Epidermal melanocyte (primary cell): ENCODE results near the gene INTS15.

ENCODE experiments used
- DNase-seq: peaks from one replicate; pipeline ENCODE4 v3.0.0; 2011; ENCODE audit warnings: low spot score; ENCODE audit not compliant: insufficient read length

Gene INTS15

DNA sequence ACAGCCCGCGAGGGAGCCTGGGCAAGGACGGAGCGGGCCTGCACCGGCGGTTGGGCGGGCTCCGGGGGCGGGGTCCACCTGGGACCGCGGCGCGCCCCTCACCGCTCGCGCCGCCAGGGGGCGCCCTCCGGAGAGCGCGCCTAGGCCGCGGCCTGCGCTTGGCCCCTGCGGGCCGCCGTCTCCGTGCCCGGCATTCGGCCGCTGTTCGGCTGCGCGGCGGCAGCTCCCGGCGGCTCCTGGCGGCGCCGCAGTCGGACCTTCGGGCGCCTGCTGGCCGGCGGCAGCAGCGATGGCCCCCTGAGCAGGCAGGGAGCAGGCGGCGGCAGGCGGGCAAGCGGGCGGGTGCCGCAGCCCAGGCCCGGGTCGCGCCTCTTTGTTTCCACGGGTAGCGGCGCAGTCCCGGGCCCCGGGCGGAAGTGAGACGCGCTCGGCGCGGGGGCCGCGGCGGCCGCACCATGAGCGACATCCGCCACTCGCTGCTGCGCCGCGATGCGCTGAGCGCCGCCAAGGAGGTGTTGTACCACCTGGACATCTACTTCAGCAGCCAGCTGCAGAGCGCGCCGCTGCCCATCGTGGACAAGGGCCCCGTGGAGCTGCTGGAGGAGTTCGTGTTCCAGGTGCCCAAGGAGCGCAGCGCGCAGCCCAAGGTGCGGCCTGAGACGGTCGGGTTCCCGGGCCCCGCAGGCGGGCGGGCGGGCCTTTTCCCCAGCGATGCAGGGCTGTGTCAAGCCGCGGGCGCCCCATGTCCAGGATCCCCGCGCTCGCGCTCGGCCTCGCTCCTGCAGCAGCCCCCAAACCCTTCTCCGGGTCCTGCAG, at the start of gene INTS15:
INTS15 (plus strand) TSS at position 193 of the 816 bp plus-strand sequence; CDS start at position 456, 263 bp downstream.
- DNase-seq, result peak; percentile 68

DNA sequence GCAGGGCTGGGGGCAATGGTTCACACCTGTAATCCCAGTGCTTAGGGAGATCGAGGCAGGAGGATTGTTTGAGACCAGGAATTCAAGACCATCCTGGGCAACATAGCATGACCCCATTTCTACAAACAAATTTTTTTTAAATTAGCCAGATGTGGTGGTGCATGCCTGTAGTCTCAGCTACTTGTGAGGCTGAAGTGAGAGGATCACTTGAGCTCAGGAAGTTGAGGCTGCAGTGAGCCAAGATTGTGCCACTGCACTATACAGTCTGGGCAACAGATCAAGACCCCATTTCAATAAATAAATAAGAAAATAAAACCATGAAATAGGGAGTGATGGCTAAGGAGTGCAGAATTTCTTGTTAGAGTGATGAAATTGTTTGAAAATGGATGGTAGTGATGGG, 47.5 kb upstream of the INTS15 start:
- DNase-seq, result no peak

GRCh38 chr7:6545398-6546126, 44.3 kb upstream of the INTS15 start:
- peak; percentile 15 for DNase-seq

DNA sequence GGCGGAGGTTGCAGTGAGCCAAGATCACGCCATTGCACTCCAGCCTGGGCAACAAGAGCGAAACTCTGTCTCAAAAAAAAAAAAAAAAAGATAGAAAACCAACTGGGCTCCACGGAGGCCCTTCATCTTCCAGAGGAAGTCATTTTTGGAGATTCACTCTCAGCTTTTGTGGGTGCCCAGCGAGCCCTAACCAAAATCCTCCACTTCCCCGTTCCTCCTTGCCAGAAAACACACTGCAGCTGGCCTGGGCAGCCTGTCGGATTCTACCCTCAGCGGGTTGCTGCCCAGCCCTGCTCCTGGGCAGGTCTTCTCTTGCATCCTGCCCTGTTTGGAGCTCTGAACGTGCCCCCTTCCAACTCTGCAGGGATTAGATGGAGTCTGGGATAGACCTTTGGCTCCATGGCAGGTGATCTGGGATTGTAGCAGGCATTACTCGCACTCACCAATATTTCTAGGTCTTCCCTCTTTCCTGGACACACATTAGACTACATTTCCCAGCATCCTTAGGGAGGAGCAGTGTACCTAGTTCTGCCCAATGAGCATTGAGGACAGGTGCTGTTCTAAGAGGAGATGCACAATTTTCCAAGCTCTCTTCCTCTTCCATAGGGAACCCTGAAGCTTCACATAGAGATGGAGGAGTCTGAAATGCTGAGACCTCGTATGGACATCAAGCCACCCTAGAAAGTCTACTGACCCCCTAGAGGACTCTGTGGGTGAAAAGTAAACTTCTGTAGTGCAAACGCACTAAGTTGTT, 43.1 kb upstream of the INTS15 start:
- no peak for DNase-seq

GRCh38 chr7:6547400-6547799, 42.4 kb upstream of the INTS15 start:
- no peak for DNase-seq

DNA sequence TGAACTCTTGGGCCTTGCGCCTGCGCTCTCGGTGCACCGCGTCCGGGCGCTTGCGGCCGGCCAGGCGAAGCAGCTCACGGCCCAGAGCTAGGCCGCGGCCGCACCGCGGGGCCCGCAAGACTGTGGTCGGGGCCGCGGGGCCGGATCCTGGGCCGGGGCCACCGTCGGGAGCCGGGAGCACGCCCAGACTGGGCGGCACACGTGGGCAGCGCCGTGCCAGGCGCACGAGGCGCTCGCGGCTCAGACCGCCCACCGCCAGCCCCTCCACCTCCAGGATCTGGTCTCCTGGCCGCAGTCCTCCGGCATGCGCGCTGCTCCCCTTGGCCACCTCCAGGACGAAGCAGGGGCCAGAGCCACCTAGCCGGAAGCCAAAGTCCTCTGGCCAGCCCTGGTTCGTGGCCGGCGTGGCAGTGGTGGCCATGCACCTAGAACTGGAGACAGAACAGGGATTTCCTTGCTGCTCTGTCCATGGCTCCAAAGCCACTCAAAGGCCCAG, 38.8 kb upstream of the INTS15 start, which contains the start of gene GRID2IP:
GRID2IP (minus strand) TSS at position 446 of the 496 bp plus-strand sequence; CDS start at position 421, 25 bp downstream.
- DNase-seq, result no peak

GRCh38 chr7:6553448-6554044, 36.3 kb upstream of the INTS15 start:
- DNase-seq, result no peak

GRCh38 chr7:6554848-6555247, 35.0 kb upstream of the INTS15 start:
- no peak for DNase-seq

DNA sequence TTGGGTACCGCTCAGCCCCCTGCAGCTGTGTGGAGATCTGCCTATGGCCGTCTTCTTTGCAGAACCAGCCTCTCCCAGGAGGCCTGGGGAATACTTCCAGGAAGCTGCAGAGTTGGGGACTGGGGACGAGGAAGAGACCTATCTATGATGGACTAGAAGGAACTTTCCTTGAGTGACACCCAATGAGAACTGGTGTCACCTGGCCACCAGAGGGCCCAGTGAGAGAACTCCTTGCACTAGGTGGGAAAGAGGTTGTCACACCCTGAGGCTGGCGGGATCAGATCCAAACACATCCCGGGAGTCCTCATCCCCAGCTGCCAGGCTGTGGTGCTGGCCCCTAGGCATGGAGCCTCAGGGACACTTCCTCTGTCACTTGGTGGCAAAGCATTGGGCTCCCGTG, 33.6 kb upstream of the INTS15 start:
- DNase-seq, result no peak

- peak; percentile 43 for DNase-seq
These were observed 31.0 kb upstream of the INTS15 start for GRCh38 chr7:6558837-6559236.

DNA sequence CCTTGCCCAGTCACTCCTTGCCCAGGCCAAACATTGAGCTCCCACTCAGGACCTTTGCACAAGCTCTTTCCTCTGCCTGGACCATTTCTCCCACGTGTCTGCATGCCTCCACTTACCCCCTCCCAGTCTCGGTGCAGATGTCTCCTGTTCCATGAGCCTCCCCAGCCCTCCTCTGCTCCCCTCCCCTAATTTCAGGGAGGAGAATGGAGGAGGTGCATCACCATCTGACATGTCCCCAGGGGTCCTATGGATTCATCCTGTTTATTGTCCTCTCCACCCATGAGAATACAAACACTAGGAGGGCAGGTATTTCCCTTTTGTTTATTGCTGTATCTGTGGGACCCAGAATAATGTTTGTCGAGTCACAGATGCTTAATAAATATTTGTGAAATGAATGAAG, 29.9 kb upstream of the INTS15 start:
- DNase-seq, result no peak

DNA sequence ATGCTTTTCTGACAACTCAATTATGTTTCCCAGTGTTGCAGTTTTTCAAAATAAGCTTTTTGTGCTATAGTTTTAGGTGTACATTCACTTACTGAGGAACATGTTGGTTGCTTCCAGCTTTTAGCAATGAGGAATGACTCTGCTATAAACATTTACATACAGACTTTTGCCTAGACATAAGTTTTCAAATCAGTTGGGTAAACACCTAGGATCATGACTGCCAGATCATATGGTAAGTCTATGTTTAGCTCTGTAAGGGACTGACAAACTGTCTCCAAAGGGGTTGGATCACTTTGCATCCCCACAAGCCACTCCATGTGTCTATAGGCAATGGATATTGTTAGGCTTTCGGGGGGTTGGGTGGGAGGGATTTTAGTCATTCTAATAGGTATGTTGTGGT, 27.7 kb upstream of the INTS15 start:
- DNase-seq, result no peak

GRCh38 chr7:6563936-6564770, 25.7 kb upstream of the INTS15 start:
- DNase-seq, result no peak

- DNase-seq, result no peak
These were observed 24.2 kb upstream of the INTS15 start for GRCh38 chr7:6565655-6566054.

DNA sequence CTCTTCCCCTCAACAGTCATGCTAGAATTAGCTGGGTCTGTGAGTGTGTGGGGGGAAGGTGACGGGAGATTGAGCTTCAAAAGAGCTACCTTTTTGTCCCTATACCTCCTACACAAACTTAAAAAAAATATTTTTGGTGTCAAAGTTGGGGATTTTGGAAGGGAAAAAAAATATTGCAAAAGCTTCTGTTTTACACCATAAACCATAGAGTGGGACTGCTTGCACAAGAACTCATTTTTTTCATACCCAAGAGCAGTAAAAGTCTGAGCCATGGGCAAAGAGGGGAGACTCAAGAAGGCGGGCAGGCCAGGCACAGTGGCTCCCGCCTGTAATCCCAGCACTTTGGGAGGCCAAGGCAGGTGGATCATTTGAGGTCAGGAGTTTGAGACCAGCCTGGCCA, 21.9 kb upstream of the INTS15 start:
- no peak for DNase-seq

GRCh38 chr7:6571160-6571779, 18.6 kb upstream of the INTS15 start:
- no peak for DNase-seq

DNA sequence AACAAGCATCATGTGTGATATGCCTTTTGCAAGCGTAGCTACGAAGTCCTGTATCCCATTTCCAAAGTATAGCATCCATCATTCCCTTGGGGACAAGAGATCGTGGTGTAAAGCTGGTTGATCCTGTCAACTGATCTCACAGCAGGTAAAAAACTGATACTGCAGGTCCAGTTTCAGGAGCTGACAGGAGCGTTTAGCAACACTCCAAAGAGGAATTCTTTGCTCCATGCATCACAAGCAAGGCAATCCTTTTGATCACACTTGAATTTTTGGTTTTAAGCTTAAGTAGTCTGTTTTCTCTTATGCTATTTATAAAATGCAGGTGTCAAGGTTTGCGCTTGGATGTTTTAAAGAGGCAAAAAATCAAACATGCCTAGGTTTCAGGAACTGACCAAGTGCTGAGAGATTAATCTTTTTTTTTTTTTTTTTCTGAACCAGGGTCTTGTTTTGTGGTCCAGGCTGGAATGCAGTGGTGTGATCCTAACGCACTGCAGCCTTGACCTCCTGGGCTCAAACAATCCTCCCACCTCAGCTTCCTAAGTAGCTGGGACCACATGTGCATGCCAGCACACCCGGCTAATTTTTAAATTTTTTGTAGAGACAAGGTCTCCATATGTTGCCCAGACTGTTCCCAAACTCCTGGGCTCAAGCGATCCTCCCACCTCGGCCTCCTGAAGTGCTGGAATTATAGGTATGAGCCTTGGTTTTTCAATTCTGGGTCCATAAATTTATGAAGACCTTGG, 14.4 kb upstream of the INTS15 start:
- DNase-seq, result no peak

- no peak for DNase-seq
These were observed 13.6 kb upstream of the INTS15 start for GRCh38 chr7:6576024-6576866.
